ENCODE results near the gene SSBP1. TPM values are rescaled to one million over a fixed set of nuclear protein-coding genes. Genes with fewer than 3 reads are reported as not detected.

The SSBP1 gene
- polyA plus RNA-seq, 2 of the 4 experiments (the other 2 are of a cell fraction), result 368 to 453 TPM

DNA sequence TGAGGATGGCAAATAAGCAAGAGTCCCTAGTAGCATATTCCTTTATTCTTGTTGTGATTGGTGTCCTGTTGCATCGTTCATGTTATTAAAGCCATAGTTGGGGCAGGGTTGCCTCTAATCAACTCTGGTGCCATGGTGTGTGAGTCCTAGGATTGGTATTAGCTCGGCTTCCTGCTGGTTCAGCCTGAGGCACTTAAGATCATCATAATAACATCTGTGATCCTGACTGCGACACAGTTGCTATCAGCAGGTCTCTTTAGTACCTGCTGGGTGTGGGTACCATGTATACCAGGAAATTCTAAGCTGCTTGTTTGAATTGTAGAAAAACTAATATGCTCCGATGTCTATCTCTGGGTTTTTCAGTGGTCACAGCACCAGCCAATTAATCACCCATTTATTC lies 28.4 kb upstream of the SSBP1 start (continued):
- TF ChIP-seq HOXA7 (CRISPR knock-in tag; IDR thresholded peaks at IDR 0.05), result no peak
- TF ChIP-seq RCOR1 (IDR thresholded peaks at IDR 0.05; ENCODE audit: low read depth, low read length), result no peak
- TF ChIP-seq SMC3 (IDR thresholded peaks at IDR 0.05), result no peak
- TF ChIP-seq TFCP2L1 (CRISPR knock-in tag; IDR thresholded peaks at IDR 0.05), result no peak

DNA sequence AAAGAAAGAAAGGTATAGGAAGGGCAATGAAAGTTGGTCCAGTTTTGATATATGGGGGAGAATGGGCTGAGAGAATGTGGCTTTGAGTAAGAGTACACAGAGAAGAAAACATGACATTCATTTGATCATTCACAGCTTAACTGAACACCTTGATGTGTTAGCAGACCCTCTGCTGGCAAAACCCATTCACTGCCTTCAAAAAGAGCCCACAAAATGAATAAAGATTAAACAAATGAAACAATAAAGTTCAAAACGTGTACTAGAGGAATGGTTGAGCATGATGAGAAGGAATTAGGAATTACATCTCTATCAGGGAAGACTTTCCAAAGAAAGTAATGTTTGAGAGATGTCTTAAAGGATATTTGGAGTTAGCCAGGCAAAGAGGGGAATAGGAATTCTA lies 27.9 kb upstream of the SSBP1 start:
- TF ChIP-seq SREBF2 (IDR thresholded peaks at IDR 0.05) (no peak), EHF (CRISPR knock-in tag; IDR thresholded peaks at IDR 0.05) (no peak), PHF8 (IDR thresholded peaks at IDR 0.05; ENCODE audit: borderline replicate concordance, low read depth) (no peak), HOXA7 (CRISPR knock-in tag; IDR thresholded peaks at IDR 0.05) (no peak)
- ChIA-PET POLR2A (no interaction called here), CTCF (no interaction called here)
- no peak for ATAC-seq
- FAIRE-seq, result no peak
- Histone ChIP-seq H3K4me3 (no peak overlapping the region), H3K27ac (no peak overlapping the region), H3K9me3 (no peaks in the 10 kb centered on the region), H3K4me2 (no peak overlapping the region), H3K4me1 (peaks cover 4% of the 10 kb centered on the region)
- DNase-seq (ENCODE audit: low read depth in 1 of 2, low spot score in 1 of 2), result no peak
- WGBS (ENCODE audit: missing lambda C conversion rate), result 6% methylated on average over 1 of the region's 1 CpG

DNA sequence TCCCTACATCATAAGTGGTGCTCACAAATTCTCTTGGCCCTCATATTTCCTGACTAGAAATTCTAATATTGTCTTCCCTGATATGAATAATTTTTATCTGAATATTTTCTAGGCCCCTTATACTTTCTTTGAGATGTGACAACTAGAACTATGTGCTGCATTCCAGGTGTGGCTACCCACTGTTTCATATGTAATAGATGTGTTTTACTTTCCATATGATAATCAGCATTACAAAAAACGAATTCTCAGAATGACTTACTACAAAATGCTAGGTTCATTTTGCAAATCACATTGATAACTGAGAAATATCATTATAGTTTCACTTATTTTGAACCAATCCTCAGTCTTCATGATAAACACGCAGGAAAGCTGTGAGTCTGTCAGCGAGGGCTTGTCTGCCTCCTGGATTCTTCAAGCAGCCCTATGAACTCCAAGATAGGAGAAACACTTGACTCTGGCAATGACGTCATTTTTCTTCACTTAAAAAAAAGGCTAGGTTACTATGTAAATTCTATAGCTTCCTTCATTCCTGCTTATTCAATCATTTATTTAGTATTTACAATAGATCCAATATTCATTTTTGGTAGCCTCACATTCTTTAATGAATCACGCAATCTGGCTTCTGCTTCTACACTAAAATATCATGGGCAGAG lies 25.4 kb upstream of the SSBP1 start:
- no peak for FAIRE-seq
- Histone ChIP-seq H3K4me3 (no peak overlapping the region), H3K4me2 (no peak overlapping the region), H3K4me1 (no peaks in the 10 kb centered on the region), H3K27ac (no peak overlapping the region), H3K9me3 (no peaks in the 10 kb centered on the region)
- ATAC-seq, result no peak
- ChIA-PET CTCF (no interaction called here), POLR2A (no interaction called here)
- 54% methylated on average over 5 of the region's 5 CpGs for WGBS (ENCODE audit: missing lambda C conversion rate)
- no peak for TF ChIP-seq MAFK (IDR thresholded peaks at IDR 0.05; ENCODE audit: partially characterized antibody)
- TF ChIP-seq MYC (IDR thresholded peaks at IDR 0.05; ENCODE audit: borderline replicate concordance, low read length), result no peak
- TF ChIP-seq JUNB (IDR thresholded peaks at IDR 0.05), result no peak
- TF ChIP-seq, protein P1, sequence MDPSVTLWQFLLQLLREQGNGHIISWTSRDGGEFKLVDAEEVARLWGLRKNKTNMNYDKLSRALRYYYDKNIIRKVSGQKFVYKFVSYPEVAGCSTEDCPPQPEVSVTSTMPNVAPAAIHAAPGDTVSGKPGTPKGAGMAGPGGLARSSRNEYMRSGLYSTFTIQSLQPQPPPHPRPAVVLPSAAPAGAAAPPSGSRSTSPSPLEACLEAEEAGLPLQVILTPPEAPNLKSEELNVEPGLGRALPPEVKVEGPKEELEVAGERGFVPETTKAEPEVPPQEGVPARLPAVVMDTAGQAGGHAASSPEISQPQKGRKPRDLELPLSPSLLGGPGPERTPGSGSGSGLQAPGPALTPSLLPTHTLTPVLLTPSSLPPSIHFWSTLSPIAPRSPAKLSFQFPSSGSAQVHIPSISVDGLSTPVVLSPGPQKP (IDR thresholded peaks at IDR 0.05; ENCODE audit: low read depth, low read length), result no peak
- TF ChIP-seq, protein P2, sequence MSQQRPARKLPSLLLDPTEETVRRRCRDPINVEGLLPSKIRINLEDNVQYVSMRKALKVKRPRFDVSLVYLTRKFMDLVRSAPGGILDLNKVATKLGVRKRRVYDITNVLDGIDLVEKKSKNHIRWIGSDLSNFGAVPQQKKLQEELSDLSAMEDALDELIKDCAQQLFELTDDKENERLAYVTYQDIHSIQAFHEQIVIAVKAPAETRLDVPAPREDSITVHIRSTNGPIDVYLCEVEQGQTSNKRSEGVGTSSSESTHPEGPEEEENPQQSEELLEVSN (IDR thresholded peaks at IDR 0.05; ENCODE audit: borderline replicate concordance, low read depth), result no peak
- TF ChIP-seq, protein P3, sequence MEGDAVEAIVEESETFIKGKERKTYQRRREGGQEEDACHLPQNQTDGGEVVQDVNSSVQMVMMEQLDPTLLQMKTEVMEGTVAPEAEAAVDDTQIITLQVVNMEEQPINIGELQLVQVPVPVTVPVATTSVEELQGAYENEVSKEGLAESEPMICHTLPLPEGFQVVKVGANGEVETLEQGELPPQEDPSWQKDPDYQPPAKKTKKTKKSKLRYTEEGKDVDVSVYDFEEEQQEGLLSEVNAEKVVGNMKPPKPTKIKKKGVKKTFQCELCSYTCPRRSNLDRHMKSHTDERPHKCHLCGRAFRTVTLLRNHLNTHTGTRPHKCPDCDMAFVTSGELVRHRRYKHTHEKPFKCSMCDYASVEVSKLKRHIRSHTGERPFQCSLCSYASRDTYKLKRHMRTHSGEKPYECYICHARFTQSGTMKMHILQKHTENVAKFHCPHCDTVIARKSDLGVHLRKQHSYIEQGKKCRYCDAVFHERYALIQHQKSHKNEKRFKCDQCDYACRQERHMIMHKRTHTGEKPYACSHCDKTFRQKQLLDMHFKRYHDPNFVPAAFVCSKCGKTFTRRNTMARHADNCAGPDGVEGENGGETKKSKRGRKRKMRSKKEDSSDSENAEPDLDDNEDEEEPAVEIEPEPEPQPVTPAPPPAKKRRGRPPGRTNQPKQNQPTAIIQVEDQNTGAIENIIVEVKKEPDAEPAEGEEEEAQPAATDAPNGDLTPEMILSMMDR (IDR thresholded peaks at IDR 0.05), result no peak
- TF ChIP-seq EP300 (IDR thresholded peaks at IDR 0.05), result no peak
- TF ChIP-seq EHMT2 (IDR thresholded peaks at IDR 0.05; ENCODE audit: low read depth), result no peak
- TF ChIP-seq, protein P4, sequence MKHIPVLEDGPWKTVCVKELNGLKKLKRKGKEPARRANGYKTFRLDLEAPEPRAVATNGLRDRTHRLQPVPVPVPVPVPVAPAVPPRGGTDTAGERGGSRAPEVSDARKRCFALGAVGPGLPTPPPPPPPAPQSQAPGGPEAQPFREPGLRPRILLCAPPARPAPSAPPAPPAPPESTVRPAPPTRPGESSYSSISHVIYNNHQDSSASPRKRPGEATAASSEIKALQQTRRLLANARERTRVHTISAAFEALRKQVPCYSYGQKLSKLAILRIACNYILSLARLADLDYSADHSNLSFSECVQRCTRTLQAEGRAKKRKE (CRISPR knock-in tag; IDR thresholded peaks at IDR 0.05; ENCODE audit: low read depth), result no peak
- no peak for DNase-seq (ENCODE audit: low read depth in 1 of 2, low spot score in 1 of 2)

DNA sequence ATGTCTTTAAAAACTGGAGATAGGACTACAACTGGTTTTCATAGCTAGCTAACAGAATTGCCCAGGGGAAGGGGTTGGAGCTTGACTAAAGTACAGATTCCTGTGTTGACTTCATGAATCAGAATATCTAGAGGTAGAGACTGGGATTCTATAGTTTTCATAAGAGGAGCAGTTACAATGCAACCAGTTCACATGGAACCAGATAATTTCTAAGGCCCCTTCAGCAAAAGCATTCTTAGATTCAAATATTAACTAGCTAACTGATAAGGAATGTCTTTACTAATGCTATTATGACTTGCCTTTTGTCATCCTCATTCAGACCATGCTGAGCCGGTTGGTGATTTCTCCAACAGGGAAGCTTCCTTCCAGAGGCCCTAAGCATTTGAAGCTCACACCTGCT lies 24.3 kb upstream of the SSBP1 start:
- Histone ChIP-seq H3K9me3 (no peaks in the 10 kb centered on the region), H3K4me1 (no peaks in the 10 kb centered on the region), H3K27ac (no peak overlapping the region), H3K4me2 (no peak overlapping the region), H3K4me3 (no peak overlapping the region)
- no peak for TF ChIP-seq CBX2 (IDR thresholded peaks at IDR 0.05; ENCODE audit: borderline replicate concordance, low read depth)
- ATAC-seq (no peak), DNase-seq (ENCODE audit: low read depth in 1 of 2, low spot score in 1 of 2) (no peak), FAIRE-seq (no peak)
- CTCF ChIA-PET, result no interaction called here
- WGBS (ENCODE audit: missing lambda C conversion rate), result 54% methylated on average over 1 of the region's 1 CpG
- POLR2A ChIA-PET, result no interaction called here
